Neural progenitor cell (in vitro differentiated cells): ENCODE measurements around the gene PNPLA7. TPM values are rescaled to one million over a fixed set of nuclear protein-coding genes. Genes with fewer than 3 reads are reported as not detected.
"Not testable (repeated sequence)": the region's sequence is repeated elsewhere in the genome, so short reads cannot be mapped to it uniquely, and the experiment has no call there.

Source experiments
- DNase-seq: peaks from one replicate; pipeline ENCODE4 v3.0.0-alpha.2; 2016; ENCODE audit warnings: low spot score
- H2AFZ ChIP-seq: fragments of 200-600 bp; sonication (generic); replicated peaks from 2 replicates; pipeline ENCODE4 v1.6.1; 2016; ENCODE audit warnings: antibody characterized with exemption
- H3F3A ChIP-seq: fragments of 200-600 bp; sonication (generic); 2 replicates; pipeline ENCODE4 v1.6.1; 2016; ENCODE audit warnings: antibody characterized with exemption, low read depth
- H3K27ac ChIP-seq: fragments of 200-600 bp; sonication (generic); 2 replicates; pipeline ENCODE4 v1.5.1; 2016; ENCODE audit warnings: mild to moderate bottlenecking
- H3K27me3 ChIP-seq: fragments of 200-600 bp; sonication (generic); 2 replicates; pipeline ENCODE4 v1.6.1; 2016; ENCODE audit warnings: mild to moderate bottlenecking, moderate library complexity
- H3K36me3 ChIP-seq: fragments of 200-600 bp; sonication (generic); 2 replicates; pipeline ENCODE4 v1.5.1; 2016
- H3K4me1 ChIP-seq: fragments of 200-600 bp; sonication (generic); 2 replicates; pipeline ENCODE4 v1.6.1; 2016; ENCODE audit warnings: mixed run types
- H3K4me2 ChIP-seq: fragments of 200-600 bp; sonication (generic); 2 replicates; pipeline ENCODE4 v1.6.1; 2016
- H3K4me3 ChIP-seq: fragments of 200-600 bp; sonication (generic); 2 replicates; pipeline ENCODE4 v1.5.1; 2016
- H3K79me2 ChIP-seq: fragments of 200-600 bp; sonication (generic); 2 replicates; pipeline ENCODE4 v1.6.1; 2016; ENCODE audit warnings: low read depth
- H3K9ac ChIP-seq: fragments of 200-600 bp; sonication (generic); 2 replicates; pipeline ENCODE4 v1.6.1; 2016
- H3K9me3 ChIP-seq: fragments of 200-600 bp; sonication (generic); 2 replicates; pipeline ENCODE4 v1.5.1; 2016; ENCODE audit warnings: low read depth
- H4K20me1 ChIP-seq: fragments of 200-600 bp; sonication (generic); 2 replicates; pipeline ENCODE4 v1.6.1; 2016; ENCODE audit warnings: low read depth
- H3K27ac Mint-ChIP-seq: 3 replicates; pipeline ENCODE4 v1.8.0; 2021; ENCODE audit warnings: mixed read lengths
- H3K27me3 Mint-ChIP-seq: 2 replicates; pipeline ENCODE4 v1.8.0; 2022; ENCODE audit warnings: low read depth, mild to moderate bottlenecking, inconsistent platforms, moderate library complexity, mixed read lengths; ENCODE audit not compliant: insufficient read depth
- H3K36me3 Mint-ChIP-seq: 3 replicates; pipeline ENCODE4 v1.8.0; 2021; ENCODE audit warnings: mixed read lengths
- H3K4me1 Mint-ChIP-seq: 3 replicates; pipeline ENCODE4 v1.8.0; 2021; ENCODE audit warnings: mixed read lengths
- H3K4me3 Mint-ChIP-seq: 3 replicates; pipeline ENCODE4 v1.8.0; 2021; ENCODE audit warnings: mild to moderate bottlenecking, moderate library complexity, mixed read lengths
- H3K9me3 Mint-ChIP-seq: 3 replicates; pipeline ENCODE4 v1.8.0; 2020; ENCODE audit warnings: mixed read lengths
- EZH2 ChIP-seq: fragments of 200-600 bp; sonication (generic); IDR thresholded peaks from 2 replicates; pipeline ENCODE4 v1.6.1; 2017; ENCODE audit warnings: antibody characterized with exemption, mild to moderate bottlenecking, moderate library complexity
- EZH2phosphoT487 ChIP-seq: fragments of 200-600 bp; sonication (generic); IDR thresholded peaks from 2 replicates; pipeline ENCODE4 v1.6.1; 2017; ENCODE audit warnings: antibody characterized with exemption
- microRNA-seq: library from miRNA; unstranded; fragments of <30 nt; microRNA quantifications from one replicate; pipeline ENCODE4, GENCODE V29; 2016
- total RNA-seq: library from RNA; depleted of rRNA; stranded (reverse); fragments of >200 nt; gene quantifications from 2 replicates; pipeline ENCODE4 v1.2.3, GENCODE V29; 2015; ENCODE audit warnings: low replicate concordance
- TF ChIP-seq, protein P1 (sequence below): fragments of 200-600 bp; sonication (generic); IDR thresholded peaks from 2 replicates; pipeline ENCODE4 v1.5.1; 2017; ENCODE audit warnings: antibody characterized with exemption, mild to moderate bottlenecking

Gene PNPLA7
- total RNA-seq, 1 donor from 2014 or later: 0.13 TPM

GRCh38 chr9:137411260-137411644 is 138.9 kb downstream of the PNPLA7 start:
- Mint-ChIP-seq H3K27ac (no peak overlapping the region), H3K4me3 (no peak overlapping the region), H3K36me3 (no peaks in the 10 kb centered on the region), H3K4me1 (peaks cover 5% of the 10 kb centered on the region), H3K27me3 (peaks cover 2% of the 10 kb centered on the region), H3K9me3 (no peaks in the 10 kb centered on the region)
- DNase-seq: no peak
- TF ChIP-seq EZH2phosphoT487 (no peak), EZH2 (no peak)
- TF ChIP-seq, protein P1, sequence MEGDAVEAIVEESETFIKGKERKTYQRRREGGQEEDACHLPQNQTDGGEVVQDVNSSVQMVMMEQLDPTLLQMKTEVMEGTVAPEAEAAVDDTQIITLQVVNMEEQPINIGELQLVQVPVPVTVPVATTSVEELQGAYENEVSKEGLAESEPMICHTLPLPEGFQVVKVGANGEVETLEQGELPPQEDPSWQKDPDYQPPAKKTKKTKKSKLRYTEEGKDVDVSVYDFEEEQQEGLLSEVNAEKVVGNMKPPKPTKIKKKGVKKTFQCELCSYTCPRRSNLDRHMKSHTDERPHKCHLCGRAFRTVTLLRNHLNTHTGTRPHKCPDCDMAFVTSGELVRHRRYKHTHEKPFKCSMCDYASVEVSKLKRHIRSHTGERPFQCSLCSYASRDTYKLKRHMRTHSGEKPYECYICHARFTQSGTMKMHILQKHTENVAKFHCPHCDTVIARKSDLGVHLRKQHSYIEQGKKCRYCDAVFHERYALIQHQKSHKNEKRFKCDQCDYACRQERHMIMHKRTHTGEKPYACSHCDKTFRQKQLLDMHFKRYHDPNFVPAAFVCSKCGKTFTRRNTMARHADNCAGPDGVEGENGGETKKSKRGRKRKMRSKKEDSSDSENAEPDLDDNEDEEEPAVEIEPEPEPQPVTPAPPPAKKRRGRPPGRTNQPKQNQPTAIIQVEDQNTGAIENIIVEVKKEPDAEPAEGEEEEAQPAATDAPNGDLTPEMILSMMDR: no peak
- peaks cover 6% of the 10 kb centered on the region for H3K27me3 ChIP-seq
- H3K9me3 ChIP-seq: no peaks in the 10 kb centered on the region
- peaks cover 13% of the 10 kb centered on the region for H3K4me1 ChIP-seq
- no peak overlapping the region for H3K4me3 ChIP-seq
- no peak overlapping the region for H3K4me2 ChIP-seq
- H3K79me2 ChIP-seq: no peaks in the 10 kb centered on the region
- no peak overlapping the region for H3K27ac ChIP-seq
- H2AFZ ChIP-seq: no peak overlapping the region
- no peaks in the 10 kb centered on the region for H3F3A ChIP-seq
- H4K20me1 ChIP-seq: peaks cover 19% of the 10 kb centered on the region
- H3K9ac ChIP-seq: no peak overlapping the region
- no peaks in the 10 kb centered on the region for H3K36me3 ChIP-seq

GRCh38 chr9:137410891-137411249 is 139.3 kb downstream of the PNPLA7 start:
- H3K9me3 Mint-ChIP-seq: no peaks in the 10 kb centered on the region
- H3K4me1 Mint-ChIP-seq: peaks cover 8% of the 10 kb centered on the region
- Histone ChIP-seq H3K27me3 (peaks cover 10% of the 10 kb centered on the region), H3K27ac (no peak overlapping the region), H4K20me1 (peaks cover 23% of the 10 kb centered on the region), H3F3A (no peaks in the 10 kb centered on the region), H3K4me3 (no peak overlapping the region), H3K4me1 (peaks cover 13% of the 10 kb centered on the region), H3K4me2 (no peak overlapping the region), H3K9ac (no peak overlapping the region), H3K79me2 (no peaks in the 10 kb centered on the region), H2AFZ (no peak overlapping the region), H3K36me3 (no peaks in the 10 kb centered on the region), H3K9me3 (no peaks in the 10 kb centered on the region)
- H3K4me3 Mint-ChIP-seq: no peak overlapping the region
- no peaks in the 10 kb centered on the region for H3K36me3 Mint-ChIP-seq
- DNase-seq: no peak
- TF ChIP-seq EZH2phosphoT487: no peak
- TF ChIP-seq, protein P1: no peak
- H3K27ac Mint-ChIP-seq: no peak overlapping the region
- H3K27me3 Mint-ChIP-seq: peaks cover 2% of the 10 kb centered on the region

- H3K4me3 ChIP-seq, H3K36me3 Mint-ChIP-seq, H3K27ac Mint-ChIP-seq, H3K36me3 ChIP-seq, H3K79me2 ChIP-seq, H3K9me3 ChIP-seq, H2AFZ ChIP-seq, H3K9me3 Mint-ChIP-seq, H3K4me3 Mint-ChIP-seq, H3K9ac ChIP-seq, H3K27me3 Mint-ChIP-seq, H3K27ac ChIP-seq, H3F3A ChIP-seq, DNase-seq, H3K27me3 ChIP-seq, H3K4me2 ChIP-seq: not testable (repeated sequence)
- H3K4me1 Mint-ChIP-seq: peaks cover 12% of the 10 kb centered on the region
- H3K4me1 ChIP-seq: peaks cover 13% of the 10 kb centered on the region
- H4K20me1 ChIP-seq: peaks cover 26% of the 10 kb centered on the region
Measured at GRCh38 chr9:137410236-137410890, 139.8 kb downstream of the PNPLA7 start.

Small RNAs within 50 kb of the gene (microRNA-seq; reads per million reads assigned to microRNA genes)
- not detected for gene MIR7114

Other genes with a start within 250 kb of the PNPLA7 start
- gene NRARP, start 248.1 kb downstream of the PNPLA7 start, total RNA-seq: 20.7 and 25.2 TPM in 2 replicates
- 4.7 and 25.1 TPM in 2 replicates for gene EXD3, start 127.2 kb downstream of the PNPLA7 start, total RNA-seq
- gene NOXA1, start 127.0 kb downstream of the PNPLA7 start, total RNA-seq: 0.39 and 0.65 TPM in 2 replicates
- gene ENTPD8, start 109.0 kb downstream of the PNPLA7 start, total RNA-seq: not detected in 2 replicates
- 17.1 and 62.0 TPM in 2 replicates for gene NSMF, start 91.1 kb downstream of the PNPLA7 start, total RNA-seq
- gene MRPL41, start 1.5 kb upstream of the PNPLA7 start, total RNA-seq: 10.3 and 36.9 TPM in 2 replicates
- 37.6 and 55.2 TPM in 2 replicates for gene DPH7, start 28.5 kb upstream of the PNPLA7 start, total RNA-seq
- gene ZMYND19, start 40.1 kb upstream of the PNPLA7 start, total RNA-seq: 34.4 and 52.4 TPM in 2 replicates
- 12.9 and 34.4 TPM in 2 replicates for gene ARRDC1, start 55.3 kb upstream of the PNPLA7 start, total RNA-seq
- gene EHMT1, start 68.6 kb upstream of the PNPLA7 start, total RNA-seq: 47.8 and 84.5 TPM in 2 replicates